Glutamatergic neuron (in vitro differentiated cells): ENCODE results near the gene MUC22. TPM values are rescaled to one million over a fixed set of nuclear protein-coding genes. Genes with fewer than 3 reads are reported as not detected.

Experiments
- DNase-seq: peaks from one replicate; pipeline ENCODE4 v3.0.0; 2022
- H3K27ac Mint-ChIP-seq: one replicate; pipeline ENCODE4 v1.8.0; 2020; ENCODE audit warnings: mild to moderate bottlenecking, mixed read lengths, inconsistent platforms; ENCODE audit not compliant: unreplicated experiment
- H3K27me3 Mint-ChIP-seq: one replicate; pipeline ENCODE4 v1.8.0; 2020; ENCODE audit warnings: mild to moderate bottlenecking, moderate library complexity, mixed read lengths, inconsistent platforms; ENCODE audit not compliant: unreplicated experiment
- H3K36me3 Mint-ChIP-seq: one replicate; pipeline ENCODE4 v1.8.0; 2020; ENCODE audit warnings: mild to moderate bottlenecking, mixed read lengths, inconsistent platforms; ENCODE audit not compliant: unreplicated experiment
- H3K4me1 Mint-ChIP-seq: one replicate; pipeline ENCODE4 v1.8.0; 2020; ENCODE audit warnings: mild to moderate bottlenecking, low read depth, mixed read lengths, inconsistent platforms; ENCODE audit not compliant: unreplicated experiment
- H3K4me3 Mint-ChIP-seq: one replicate; pipeline ENCODE4 v1.8.0; 2020; ENCODE audit warnings: mild to moderate bottlenecking, mixed read lengths, inconsistent platforms; ENCODE audit not compliant: unreplicated experiment
- H3K9me3 Mint-ChIP-seq: one replicate; pipeline ENCODE4 v1.8.0; 2020; ENCODE audit warnings: mild to moderate bottlenecking, moderate library complexity, mixed read lengths, inconsistent platforms; ENCODE audit not compliant: unreplicated experiment
- CTCF ChIP-seq: fragments of 200-600 bp; sonication (generic); IDR thresholded peaks from one replicate; pipeline ENCODE4 v1.5.0; 2021; ENCODE audit not compliant: partially characterized antibody, unreplicated experiment
- long read RNA-seq: library from polyadenylated mRNA; unstranded; transcript quantifications from one replicate; pipeline ENCODE4 v2.0.0, GENCODE V29; 2020; ENCODE audit not compliant: unreplicated experiment
- total RNA-seq: library from RNA; stranded (reverse); fragmentation: NEBNext Ultra II Directional; extraction: Animal tissue kit (Norgen Biotek cat#: 25700); gene quantifications from one replicate; pipeline ENCODE4 v1.2.1, GENCODE V29; 2021; ENCODE audit not compliant: unreplicated experiment

Gene MUC22
- total RNA-seq: not detected
- long read RNA-seq: 0 reads

DNA sequence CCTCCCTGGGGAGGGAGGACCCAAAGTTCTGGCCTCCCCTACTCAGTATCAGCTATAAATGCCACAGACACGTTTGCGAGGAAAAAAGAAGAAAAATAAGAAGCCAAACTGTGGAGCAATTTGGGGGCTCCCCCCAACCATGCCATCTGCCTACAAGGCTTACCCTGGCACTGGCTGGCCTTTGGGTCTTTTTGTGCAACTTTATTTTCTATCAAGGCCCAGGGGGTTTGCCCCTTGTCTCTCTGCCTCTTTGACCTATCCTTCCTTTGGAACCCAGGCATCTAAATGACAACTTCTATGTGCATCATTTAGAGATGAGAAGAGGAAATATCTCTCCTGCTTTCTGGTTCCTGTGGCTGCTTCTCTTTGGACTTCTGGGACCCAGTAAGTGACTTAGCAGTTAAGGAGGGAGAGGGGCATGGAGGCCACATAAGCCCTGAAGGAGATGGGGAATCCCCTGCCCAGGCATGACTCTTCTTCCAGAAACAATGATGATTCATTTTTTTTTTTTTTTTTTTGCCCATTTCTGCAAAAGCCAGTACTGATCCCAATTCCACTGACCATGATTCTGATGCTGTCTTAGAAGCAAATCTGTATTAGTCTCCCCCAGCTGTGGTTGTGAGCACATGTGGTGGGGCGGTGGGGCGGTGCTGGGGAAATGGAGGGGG is at the start of gene MUC22:
TSS of gene MUC22 (plus strand) at position 82 of the 668 bp plus-strand sequence. CDS start at position 315, 233 bp downstream.
- no peaks in the 10 kb centered on the region for H3K9me3 Mint-ChIP-seq
- no peak within 1 kb of the TSS for H3K27ac Mint-ChIP-seq
- no peak for DNase-seq
- H3K36me3 Mint-ChIP-seq: peaks cover 12% of the 10 kb centered on the region
- H3K4me1 Mint-ChIP-seq: no peaks in the 10 kb centered on the region
- TF ChIP-seq CTCF: no peak
- peaks cover 3% of the 10 kb centered on the region for H3K27me3 Mint-ChIP-seq
- no peak within 1 kb of the TSS for H3K4me3 Mint-ChIP-seq

DNA sequence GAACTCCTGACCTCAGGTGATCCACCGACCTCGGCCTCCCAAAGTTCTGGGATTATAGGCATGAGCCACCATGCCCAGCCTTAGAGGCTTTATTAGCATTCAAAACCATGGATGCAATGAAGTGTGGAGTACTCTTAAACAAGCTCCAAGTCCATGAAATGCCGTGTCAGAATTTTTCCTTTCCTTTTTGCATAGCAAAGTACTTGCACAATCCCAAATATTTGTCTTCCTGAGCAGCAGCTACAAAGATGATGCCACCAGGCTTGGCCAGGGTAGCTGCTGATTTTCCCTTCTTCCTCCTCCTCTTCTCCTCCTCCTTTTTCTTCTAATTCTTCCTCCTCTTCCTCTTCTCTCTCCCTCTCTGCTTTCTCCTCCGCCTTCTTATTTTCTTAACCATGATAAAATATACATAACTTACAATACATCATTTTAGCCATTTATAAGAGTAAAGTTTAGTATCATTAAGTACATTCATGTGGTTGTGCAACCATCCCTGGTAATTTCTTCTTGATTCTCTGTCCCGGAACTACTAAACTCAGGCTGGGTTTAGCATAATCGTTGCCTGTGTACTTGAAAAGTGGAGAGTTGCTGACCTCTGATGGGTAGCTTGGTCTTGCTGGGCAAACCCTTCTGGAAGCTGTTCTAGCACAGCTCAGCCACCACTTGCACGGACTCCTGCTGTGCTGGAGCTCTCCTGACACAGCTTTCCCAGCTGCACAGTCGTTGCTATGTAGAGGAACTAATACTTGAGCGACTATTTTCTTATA is 49.2 kb upstream of the MUC22 start:
- Mint-ChIP-seq H3K4me3 (no peak overlapping the region), H3K4me1 (no peaks in the 10 kb centered on the region), H3K36me3 (peaks cover 9% of the 10 kb centered on the region), H3K9me3 (peaks cover 9% of the 10 kb centered on the region), H3K27ac (no peak overlapping the region), H3K27me3 (peaks cover 8% of the 10 kb centered on the region)
- TF ChIP-seq CTCF: no peak
- no peak for DNase-seq

DNA sequence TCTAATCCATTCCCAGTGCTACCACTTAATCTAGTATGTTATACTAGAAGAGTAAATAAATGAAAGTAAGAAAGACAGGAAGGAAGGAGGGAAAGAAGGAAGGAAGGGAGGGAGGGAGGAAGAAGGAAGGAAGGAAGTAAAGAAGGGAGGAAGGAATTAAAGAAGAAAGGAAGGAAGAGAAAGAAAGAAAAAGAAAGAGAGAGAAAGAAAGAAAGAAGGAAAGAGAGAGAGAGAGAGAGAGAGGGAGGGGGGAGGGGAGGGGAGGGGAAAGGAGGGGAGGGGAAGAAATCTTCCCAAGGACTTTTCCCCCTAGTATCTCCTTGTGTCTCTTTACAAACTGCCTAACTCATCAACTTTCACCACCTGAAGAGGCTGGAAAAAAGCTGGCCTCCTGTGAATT is 47.6 kb upstream of the MUC22 start:
- peaks cover 5% of the 10 kb centered on the region for H3K36me3 Mint-ChIP-seq
- no peak overlapping the region for H3K27ac Mint-ChIP-seq
- peaks cover 6% of the 10 kb centered on the region for H3K9me3 Mint-ChIP-seq
- H3K4me1 Mint-ChIP-seq: no peaks in the 10 kb centered on the region
- no peak for TF ChIP-seq CTCF
- H3K4me3 Mint-ChIP-seq: no peak overlapping the region
- no peak for DNase-seq
- peaks cover 7% of the 10 kb centered on the region for H3K27me3 Mint-ChIP-seq

GRCh38 chr6:30963641-30964040 is 46.6 kb upstream of the MUC22 start:
- no peak for TF ChIP-seq CTCF
- no peak overlapping the region for H3K4me3 Mint-ChIP-seq
- no peak overlapping the region for H3K27ac Mint-ChIP-seq
- H3K9me3 Mint-ChIP-seq: peaks cover 6% of the 10 kb centered on the region
- no peak for DNase-seq
- peaks cover 5% of the 10 kb centered on the region for H3K36me3 Mint-ChIP-seq
- peaks cover 5% of the 10 kb centered on the region for H3K27me3 Mint-ChIP-seq
- no peaks in the 10 kb centered on the region for H3K4me1 Mint-ChIP-seq

DNA sequence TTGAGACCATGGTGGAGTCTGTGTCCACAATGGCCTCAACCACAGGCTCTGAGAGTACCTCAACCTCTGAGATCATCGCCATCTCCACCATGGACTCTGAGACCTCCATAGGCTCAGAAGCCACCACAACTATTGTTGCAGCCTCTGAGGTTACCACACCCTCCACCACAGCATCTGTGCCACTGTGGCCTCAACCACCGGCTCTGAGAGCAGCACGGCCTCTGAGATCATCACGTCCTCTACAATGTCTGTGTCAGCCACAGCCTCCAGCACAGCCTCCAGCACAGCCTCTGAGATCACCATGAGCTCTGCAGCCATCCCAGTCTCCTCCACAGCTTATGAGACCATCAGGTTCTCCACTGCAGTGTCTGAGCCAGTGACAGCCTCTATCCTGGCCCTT is 46.2 kb upstream of the MUC22 start:
- peaks cover 5% of the 10 kb centered on the region for H3K27me3 Mint-ChIP-seq
- TF ChIP-seq CTCF: no peak
- H3K4me1 Mint-ChIP-seq: no peaks in the 10 kb centered on the region
- H3K36me3 Mint-ChIP-seq: peaks cover 5% of the 10 kb centered on the region
- H3K9me3 Mint-ChIP-seq: peaks cover 6% of the 10 kb centered on the region
- no peak for DNase-seq
- H3K27ac Mint-ChIP-seq: no peak overlapping the region
- H3K4me3 Mint-ChIP-seq: no peak overlapping the region
